Activated T-cell treated with anti-CD3 and anti-CD28 coated beads, Interleukin-2, amount 50 U/mL, for 4 hours (primary cell): ENCODE results near the gene PLCB4. TPM values are rescaled to one million over a fixed set of nuclear protein-coding genes. Genes with fewer than 3 reads are reported as not detected.

Experiments
- ATAC-seq, 2 donors: fragments of 200-7000 bp; cut with Tn5 transposase; one replicate each; pipeline ENCODE4 v1.10.0; 2021
- DNase-seq: peaks from one replicate; pipeline ENCODE4 v3.0.0-alpha.2; 2020
- H3K27me3 Mint-ChIP-seq: one replicate; pipeline ENCODE4 v1.8.0; 2021; ENCODE audit warnings: low read depth, mixed read lengths
- H3K36me3 Mint-ChIP-seq: one replicate; pipeline ENCODE4 v1.8.0; 2022; ENCODE audit warnings: mixed read lengths; ENCODE audit not compliant: insufficient read depth
- H3K4me1 Mint-ChIP-seq: one replicate; pipeline ENCODE4 v1.8.0; 2021; ENCODE audit warnings: low read depth, mixed read lengths
- H3K4me3 Mint-ChIP-seq: one replicate; pipeline ENCODE4 v1.8.0; 2021; ENCODE audit warnings: mild to moderate bottlenecking, moderate library complexity, mixed read lengths
- H3K9me3 Mint-ChIP-seq: one replicate; pipeline ENCODE4 v1.8.0; 2021; ENCODE audit warnings: mixed read lengths
- total RNA-seq, 3 donors: library from RNA; stranded (reverse); gene quantifications; one replicate each; pipeline ENCODE4 v1.2.1, GENCODE V29; 2021

The PLCB4 gene
- under 1 TPM in 2 of 3 donors, not detected in 1; 0.05 TPM for total RNA-seq

DNA sequence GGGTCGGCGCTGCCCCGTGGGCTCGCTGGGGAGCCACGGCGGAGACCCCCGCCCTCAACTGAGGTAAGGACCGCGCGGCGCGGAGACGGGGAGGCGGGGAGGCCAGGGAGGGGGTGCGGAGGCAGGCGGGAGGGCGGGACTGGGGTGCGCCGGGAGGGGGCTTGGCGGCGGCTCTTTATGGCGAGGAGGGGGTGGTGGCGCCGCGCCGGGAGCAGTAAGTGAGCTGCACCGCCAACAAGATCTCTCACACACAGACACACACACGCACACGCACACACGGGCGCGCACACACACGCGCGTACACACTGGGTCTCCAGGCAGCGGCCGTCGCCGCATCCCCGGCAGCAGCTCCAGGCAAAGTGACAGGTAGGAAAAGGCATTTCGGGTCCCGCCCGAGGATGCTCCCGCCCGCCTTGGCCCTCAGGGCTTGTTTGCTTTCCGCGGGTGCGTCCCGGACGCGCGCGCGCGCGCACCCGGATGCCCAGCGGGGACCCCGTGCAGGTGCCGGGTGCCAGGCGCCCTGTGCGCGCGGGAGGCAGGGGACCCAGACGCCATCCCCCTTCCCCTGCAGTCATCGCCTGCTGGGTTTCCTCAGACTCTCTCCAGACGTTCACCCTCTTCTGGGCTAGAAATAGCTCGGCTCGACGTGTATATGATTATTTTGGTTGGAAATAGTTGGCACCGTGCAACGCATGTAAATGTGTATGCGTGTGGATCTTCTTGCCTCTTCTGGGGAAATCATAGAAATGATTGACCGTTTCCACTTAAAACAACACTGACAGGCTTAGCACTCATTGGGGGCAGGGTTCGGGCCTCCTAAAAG lies at the start of gene PLCB4:
PLCB4 (plus strand) TSS at position 247 of the 823 bp plus-strand sequence. CDS start 238,728 bp downstream, outside the sequence.
- peaks cover 2% of the 10 kb centered on the region for H3K4me1 Mint-ChIP-seq
- peak within 1 kb of the TSS; percentile 23 for H3K4me3 Mint-ChIP-seq
- ATAC-seq: peak in 1 of 2 donors; percentile 14

DNA sequence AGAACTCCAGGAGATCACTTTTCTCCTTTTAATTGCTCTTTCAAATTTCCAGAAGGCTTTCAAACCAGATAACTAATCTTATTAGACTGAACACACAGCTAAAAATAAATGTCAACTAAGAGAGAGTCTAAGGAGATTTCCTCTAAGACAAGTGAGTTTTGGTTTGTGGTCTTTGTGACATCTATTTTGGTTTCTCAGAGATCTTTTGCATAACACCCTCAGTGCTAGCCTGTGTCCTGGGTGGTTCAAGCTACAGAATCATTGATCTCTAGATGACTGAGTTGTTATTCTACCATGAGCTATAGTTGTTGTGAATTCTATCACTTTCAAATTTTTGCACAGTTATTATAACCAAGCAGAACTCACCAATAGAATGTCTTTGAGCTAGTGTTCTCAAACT lies 49.1 kb upstream of the PLCB4 start:
- Mint-ChIP-seq H3K4me1 (no peaks in the 10 kb centered on the region), H3K4me3 (no peak overlapping the region), H3K36me3 (no peaks in the 10 kb centered on the region), H3K9me3 (no peaks in the 10 kb centered on the region), H3K27me3 (no peaks in the 10 kb centered on the region)
- no peak for DNase-seq
- no peak for ATAC-seq

More for the DNA sequence above, at the start of gene PLCB4:
- H3K9me3 Mint-ChIP-seq: peaks cover 9% of the 10 kb centered on the region
- H3K36me3 Mint-ChIP-seq: no peaks in the 10 kb centered on the region
- no peak for DNase-seq
- H3K27me3 Mint-ChIP-seq: peaks cover 31% of the 10 kb centered on the region

DNA sequence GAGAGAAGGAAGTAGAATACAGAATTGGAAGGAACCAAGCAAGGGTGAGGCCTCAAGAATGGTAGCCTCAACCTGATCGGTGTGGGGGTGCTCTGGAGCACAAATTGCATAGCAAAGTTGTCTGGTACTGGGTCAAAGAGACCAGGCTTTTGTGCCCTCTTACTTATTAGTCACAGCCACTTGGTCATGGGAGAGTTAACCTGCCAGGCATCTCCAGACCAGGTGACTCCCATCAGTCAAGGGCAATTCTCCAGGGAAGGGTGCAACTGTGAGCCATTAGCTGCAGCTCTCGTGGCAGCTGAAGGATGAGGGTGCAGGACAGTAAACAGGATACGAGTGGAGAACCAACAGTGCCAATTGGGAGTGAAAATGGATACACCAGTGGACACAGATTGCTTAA lies 47.7 kb upstream of the PLCB4 start:
- Mint-ChIP-seq H3K9me3 (no peaks in the 10 kb centered on the region), H3K4me1 (no peaks in the 10 kb centered on the region), H3K27me3 (no peaks in the 10 kb centered on the region), H3K4me3 (no peak overlapping the region), H3K36me3 (no peaks in the 10 kb centered on the region)
- ATAC-seq (no peak), DNase-seq (no peak)

DNA sequence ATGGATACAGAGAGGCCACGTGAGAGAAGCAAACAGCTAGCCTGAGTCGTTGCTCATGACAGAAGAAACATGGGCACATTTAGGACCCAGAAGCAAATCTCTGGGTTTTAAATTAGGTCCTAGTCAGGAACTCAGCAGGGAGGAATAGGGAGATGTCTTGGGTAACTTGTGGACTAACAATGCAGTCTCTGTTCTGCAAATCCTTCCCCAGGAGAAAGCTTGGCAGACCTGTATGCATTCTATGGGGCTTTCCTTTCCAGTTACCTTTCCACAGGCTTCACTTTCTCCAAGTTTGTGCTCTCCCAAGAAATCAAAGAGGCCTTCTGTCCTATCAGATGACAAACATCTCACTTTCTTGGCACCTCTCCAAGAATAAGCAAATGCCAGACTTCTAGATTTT lies 47.2 kb upstream of the PLCB4 start:
- no peak for ATAC-seq
- H3K4me1 Mint-ChIP-seq: no peaks in the 10 kb centered on the region
- H3K27me3 Mint-ChIP-seq: no peaks in the 10 kb centered on the region
- H3K36me3 Mint-ChIP-seq: no peaks in the 10 kb centered on the region
- DNase-seq: no peak
- H3K4me3 Mint-ChIP-seq: no peak overlapping the region
- no peaks in the 10 kb centered on the region for H3K9me3 Mint-ChIP-seq

DNA sequence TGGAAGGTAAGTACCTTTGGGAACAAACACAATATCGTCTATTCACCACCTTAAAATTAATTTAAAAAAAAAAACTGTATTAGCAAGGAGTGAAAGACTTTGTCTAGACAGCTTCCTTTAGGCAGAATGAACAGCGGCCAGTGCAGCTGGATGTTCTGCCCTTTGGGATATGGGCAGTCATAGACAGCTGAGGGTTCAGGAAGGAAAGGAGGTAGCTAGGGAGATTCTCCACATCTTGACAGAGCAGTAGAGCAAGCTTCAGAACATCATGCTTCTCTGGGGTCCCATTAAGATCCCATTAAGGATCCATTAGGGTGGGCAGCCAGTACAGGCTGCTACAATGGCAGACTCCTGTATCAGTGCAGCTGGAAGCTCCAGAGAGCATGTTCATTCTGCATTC lies 46.5 kb upstream of the PLCB4 start:
- DNase-seq: no peak
- Mint-ChIP-seq H3K36me3 (no peaks in the 10 kb centered on the region), H3K4me3 (no peak overlapping the region), H3K9me3 (no peaks in the 10 kb centered on the region), H3K27me3 (no peaks in the 10 kb centered on the region), H3K4me1 (no peaks in the 10 kb centered on the region)
- no peak for ATAC-seq

DNA sequence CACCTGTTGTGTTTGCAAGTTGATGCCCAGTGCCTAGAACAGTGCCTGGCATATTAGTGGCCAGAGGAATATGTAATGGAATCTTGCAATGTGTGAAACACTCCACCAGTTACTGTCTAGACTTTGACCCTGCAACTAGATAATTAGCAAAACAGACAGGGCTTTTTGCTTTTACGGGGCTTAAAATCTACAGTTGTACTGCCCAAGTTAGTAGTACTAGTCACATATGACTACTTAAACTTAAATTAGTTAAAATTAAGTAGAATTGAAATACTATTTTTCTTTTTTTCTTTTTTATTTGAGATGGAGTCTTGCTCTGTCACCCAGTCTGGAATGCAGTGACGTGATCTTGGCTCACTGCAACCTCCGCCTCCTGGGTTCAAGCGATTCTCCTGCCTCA lies 44.3 kb upstream of the PLCB4 start:
- no peaks in the 10 kb centered on the region for H3K9me3 Mint-ChIP-seq
- H3K4me3 Mint-ChIP-seq: no peak overlapping the region
- no peaks in the 10 kb centered on the region for H3K36me3 Mint-ChIP-seq
- ATAC-seq (no peak), DNase-seq (no peak)
- no peaks in the 10 kb centered on the region for H3K27me3 Mint-ChIP-seq
- no peaks in the 10 kb centered on the region for H3K4me1 Mint-ChIP-seq

DNA sequence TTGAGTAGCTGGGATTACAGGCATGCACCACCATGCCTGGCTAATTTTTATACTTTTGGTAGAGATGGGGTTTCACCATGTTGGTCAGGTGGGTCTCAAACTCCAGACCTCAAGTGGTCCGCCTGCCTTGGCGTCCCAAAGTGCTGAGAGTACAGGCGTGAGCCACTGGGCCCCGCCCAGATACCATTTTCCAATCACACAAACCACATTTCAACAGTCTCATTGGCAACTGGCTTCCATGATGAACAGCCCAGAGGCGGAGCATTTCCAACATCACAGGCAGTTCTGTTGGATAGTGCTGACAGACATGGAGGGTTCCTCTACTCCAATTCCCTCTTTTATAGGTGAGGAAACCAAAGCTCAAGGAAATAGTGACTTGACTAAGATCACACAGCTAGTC lies 43.9 kb upstream of the PLCB4 start:
- Mint-ChIP-seq H3K36me3 (no peaks in the 10 kb centered on the region), H3K27me3 (no peaks in the 10 kb centered on the region), H3K4me1 (no peaks in the 10 kb centered on the region), H3K9me3 (no peaks in the 10 kb centered on the region), H3K4me3 (no peak overlapping the region)
- no peak for ATAC-seq
- DNase-seq: no peak

DNA sequence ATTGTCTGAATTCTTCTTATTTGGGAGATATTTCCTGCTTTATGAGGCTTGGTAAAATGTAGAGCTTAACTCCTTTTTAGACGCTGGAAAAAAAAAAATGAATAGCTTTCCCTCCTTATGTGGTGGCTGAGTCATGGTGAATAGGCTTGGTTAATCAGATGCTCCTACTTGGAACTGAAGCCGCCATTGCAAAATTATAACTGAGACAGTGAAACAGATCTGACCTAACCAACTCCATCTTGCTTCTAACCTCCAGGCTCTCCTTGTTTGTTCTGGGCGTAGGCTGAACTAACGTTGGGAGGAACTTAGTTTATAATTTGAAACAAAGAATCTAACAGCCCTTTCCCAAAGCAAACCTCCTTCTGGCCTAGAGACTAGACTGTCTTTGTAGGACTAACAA lies 43.2 kb upstream of the PLCB4 start:
- Mint-ChIP-seq H3K4me1 (no peaks in the 10 kb centered on the region), H3K9me3 (peaks cover 3% of the 10 kb centered on the region), H3K27me3 (no peaks in the 10 kb centered on the region), H3K36me3 (no peaks in the 10 kb centered on the region), H3K4me3 (no peak overlapping the region)
- ATAC-seq (no peak), DNase-seq (no peak)

DNA sequence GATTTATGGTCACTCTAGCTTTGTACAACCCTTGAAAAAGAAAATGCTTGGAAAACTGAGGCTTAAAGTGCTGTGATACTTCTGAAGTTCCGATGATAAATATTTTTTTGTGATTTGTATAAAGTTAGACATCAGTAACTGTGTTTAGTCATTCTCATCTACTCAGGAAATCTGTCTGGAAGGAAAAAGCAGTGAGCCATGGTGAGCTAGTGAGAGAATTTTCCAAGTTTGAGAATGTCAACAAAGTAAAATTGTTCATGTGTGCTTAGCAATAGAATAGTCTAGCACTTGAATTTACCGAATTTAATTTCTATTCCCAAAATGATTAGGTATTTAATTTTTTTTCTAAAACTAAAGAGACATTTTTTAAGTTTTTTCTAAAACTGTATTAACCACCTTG lies 41.3 kb upstream of the PLCB4 start:
- Mint-ChIP-seq H3K9me3 (peaks cover 4% of the 10 kb centered on the region), H3K36me3 (no peaks in the 10 kb centered on the region), H3K4me3 (no peak overlapping the region), H3K27me3 (no peaks in the 10 kb centered on the region), H3K4me1 (no peaks in the 10 kb centered on the region)
- no peak for DNase-seq
- ATAC-seq: no peak

DNA sequence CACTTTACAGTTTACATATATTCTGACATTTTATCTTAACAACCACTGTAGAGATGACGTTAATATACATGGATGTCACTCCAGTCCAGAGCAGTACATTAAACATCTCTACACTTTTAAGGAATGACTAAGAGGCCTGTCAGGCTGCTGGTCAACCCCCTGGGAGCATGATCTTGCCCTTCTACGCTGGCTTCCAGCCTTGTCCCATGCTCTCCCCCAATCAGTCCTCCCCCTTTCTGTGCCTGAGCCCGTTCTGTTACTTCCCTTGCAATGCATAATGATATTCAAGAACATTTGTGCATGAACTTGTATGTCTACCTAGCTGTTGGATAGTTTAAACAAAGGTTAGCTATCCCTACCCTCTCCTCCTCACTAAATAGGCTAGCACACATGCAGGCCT lies 40.5 kb upstream of the PLCB4 start:
- DNase-seq (no peak), ATAC-seq (no peak)
- Mint-ChIP-seq H3K4me3 (no peak overlapping the region), H3K27me3 (no peaks in the 10 kb centered on the region), H3K36me3 (no peaks in the 10 kb centered on the region), H3K9me3 (peaks cover 9% of the 10 kb centered on the region), H3K4me1 (no peaks in the 10 kb centered on the region)

DNA sequence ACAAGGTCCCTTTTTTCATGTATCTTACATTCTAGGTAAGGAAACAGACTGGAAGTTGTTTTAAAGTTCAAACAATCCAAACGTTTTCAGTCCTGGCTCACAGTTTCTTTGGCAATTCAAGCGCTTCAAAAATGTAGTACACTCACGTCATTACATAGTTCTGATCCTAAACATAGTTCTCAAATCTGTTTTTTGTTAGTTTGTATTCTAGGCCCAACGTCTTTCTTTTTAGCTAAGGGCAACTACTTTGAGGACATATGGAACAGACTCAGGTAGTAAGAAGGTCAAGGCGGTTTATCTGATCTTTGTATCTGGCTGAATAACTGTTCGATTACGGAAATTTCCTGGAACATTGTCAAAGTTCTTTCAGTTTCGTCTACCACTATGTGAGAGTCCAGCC lies 36.9 kb upstream of the PLCB4 start:
- Mint-ChIP-seq H3K9me3 (peaks cover 9% of the 10 kb centered on the region), H3K36me3 (no peaks in the 10 kb centered on the region), H3K27me3 (no peaks in the 10 kb centered on the region), H3K4me1 (no peaks in the 10 kb centered on the region), H3K4me3 (no peak overlapping the region)
- ATAC-seq (no peak), DNase-seq (no peak)

DNA sequence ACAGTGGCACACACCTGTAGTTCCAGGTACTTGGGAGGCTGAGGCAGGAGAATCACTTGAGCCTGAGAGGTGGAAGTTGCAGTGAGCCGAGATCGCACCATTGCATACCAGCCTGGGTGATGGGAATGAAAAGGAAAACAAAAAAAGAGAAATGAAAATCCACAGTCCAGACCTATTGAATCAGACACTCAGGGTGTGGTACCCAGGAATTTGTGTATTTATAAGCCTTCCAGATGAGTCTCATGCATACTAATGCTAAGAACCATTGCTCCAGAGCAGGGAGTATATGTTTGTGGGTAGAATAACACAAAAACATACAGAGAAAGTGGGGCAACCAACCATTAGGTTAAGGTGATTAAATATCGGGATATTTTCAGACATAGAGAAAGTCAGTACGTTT lies 36.1 kb upstream of the PLCB4 start:
- Mint-ChIP-seq H3K9me3 (peaks cover 9% of the 10 kb centered on the region), H3K4me3 (no peak overlapping the region), H3K36me3 (no peaks in the 10 kb centered on the region), H3K4me1 (no peaks in the 10 kb centered on the region), H3K27me3 (no peaks in the 10 kb centered on the region)
- DNase-seq (no peak), ATAC-seq (no peak)

DNA sequence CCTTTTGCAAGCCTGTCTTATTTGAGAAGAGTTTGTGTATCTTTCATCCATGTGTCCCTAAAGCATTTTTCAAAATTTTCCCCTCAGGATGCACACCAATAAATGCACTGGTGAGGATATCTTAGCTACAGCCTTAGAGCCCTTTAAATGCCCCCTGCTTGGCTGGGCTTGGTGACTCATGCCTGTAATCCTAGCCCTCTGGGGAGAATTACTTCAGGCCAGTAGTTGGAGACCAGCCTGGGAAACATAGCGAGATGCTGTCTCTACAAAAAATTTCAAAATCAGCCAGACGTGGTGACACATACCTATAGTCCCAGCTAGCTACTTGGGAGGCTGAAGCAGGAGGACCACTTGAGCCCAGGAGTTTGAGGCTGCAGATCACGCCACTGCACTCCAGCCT lies 33.8 kb upstream of the PLCB4 start:
- ATAC-seq: no peak
- Mint-ChIP-seq H3K36me3 (no peaks in the 10 kb centered on the region), H3K4me1 (no peaks in the 10 kb centered on the region), H3K4me3 (no peak overlapping the region), H3K9me3 (peaks cover 9% of the 10 kb centered on the region), H3K27me3 (no peaks in the 10 kb centered on the region)
- no peak for DNase-seq

DNA sequence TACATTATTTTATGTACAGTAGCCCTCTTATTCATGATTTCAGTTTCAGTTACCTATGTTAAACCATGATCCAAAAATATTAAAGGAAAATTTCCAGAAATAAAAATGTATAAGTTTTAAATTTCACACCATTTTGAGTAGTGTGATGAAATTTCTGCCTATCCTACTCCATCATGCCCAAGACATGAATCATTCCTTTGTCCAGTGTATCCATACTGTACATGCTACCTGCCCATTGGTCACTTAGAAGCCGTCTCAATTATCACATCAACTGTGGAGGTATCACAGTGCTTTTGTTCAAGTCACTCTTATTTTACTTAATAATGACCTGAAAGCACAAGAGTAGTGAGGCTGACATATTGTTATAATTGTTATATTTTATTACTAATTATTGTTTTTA lies 32.3 kb upstream of the PLCB4 start:
- Mint-ChIP-seq H3K4me3 (no peak overlapping the region), H3K27me3 (no peaks in the 10 kb centered on the region), H3K36me3 (no peaks in the 10 kb centered on the region), H3K4me1 (no peaks in the 10 kb centered on the region), H3K9me3 (peaks cover 8% of the 10 kb centered on the region)
- no peak for DNase-seq
- no peak for ATAC-seq

DNA sequence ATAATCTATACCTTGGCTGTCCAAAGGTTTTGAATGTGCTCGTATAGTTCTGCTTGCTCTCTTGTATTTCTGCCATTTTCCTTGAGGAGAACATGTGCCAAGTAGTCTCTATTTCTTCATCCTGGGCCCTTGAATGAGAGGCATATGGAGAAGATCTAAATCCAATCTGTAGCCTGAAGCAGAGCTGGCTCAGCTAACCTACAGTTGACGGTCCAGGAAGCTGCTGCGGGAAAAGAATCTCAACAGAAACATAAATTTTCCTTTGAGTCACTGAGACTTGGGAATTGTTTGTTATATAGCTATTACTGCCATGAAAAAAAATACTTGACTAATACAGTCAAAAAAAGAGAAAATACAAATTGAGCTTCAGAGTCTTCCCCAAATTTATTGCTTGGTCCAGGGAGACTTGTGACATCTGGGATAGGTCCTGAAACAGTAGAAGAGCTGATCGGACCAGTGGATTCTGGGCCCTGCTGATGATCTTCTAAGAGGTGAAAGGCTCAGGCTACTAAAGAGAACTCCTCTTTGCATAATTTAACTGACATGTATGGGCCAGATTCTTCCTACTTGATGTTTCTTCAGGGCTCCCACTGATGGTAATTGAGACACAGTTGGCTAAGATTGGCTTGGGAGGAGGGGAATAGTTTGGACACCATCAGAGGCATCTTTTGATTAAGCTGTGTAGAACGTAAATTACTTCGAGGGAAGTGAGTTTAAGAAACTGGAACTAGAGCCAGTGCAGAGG lies 29.9 kb upstream of the PLCB4 start:
- Mint-ChIP-seq H3K36me3 (no peaks in the 10 kb centered on the region), H3K9me3 (peaks cover 3% of the 10 kb centered on the region), H3K4me1 (no peaks in the 10 kb centered on the region), H3K27me3 (no peaks in the 10 kb centered on the region), H3K4me3 (no peak overlapping the region)
- no peak for ATAC-seq
- DNase-seq: no peak
